A673 (cell line): ENCODE results near the gene PRR12.

Experiments used
- EZH2 ChIP-seq: fragments of 200-600 bp; sonication (generic); IDR thresholded peaks from 2 replicates; pipeline ENCODE4 v1.6.1; 2017; ENCODE audit warnings: borderline replicate concordance, low read depth, mild to moderate bottlenecking, mixed read lengths, antibody characterized with exemption, low read length; ENCODE audit not compliant: poor library complexity, severe bottlenecking
- TF ChIP-seq, protein P1 (sequence below): fragments of 300-800, 200-600 bp; sonication (generic); conservative IDR thresholded peaks from 2 replicates; pipeline ENCODE4 v1.5.1; 2017; ENCODE audit warnings: low read depth, mild to moderate bottlenecking, antibody characterized with exemption, low read length, moderate library complexity, mixed read lengths

DNA sequence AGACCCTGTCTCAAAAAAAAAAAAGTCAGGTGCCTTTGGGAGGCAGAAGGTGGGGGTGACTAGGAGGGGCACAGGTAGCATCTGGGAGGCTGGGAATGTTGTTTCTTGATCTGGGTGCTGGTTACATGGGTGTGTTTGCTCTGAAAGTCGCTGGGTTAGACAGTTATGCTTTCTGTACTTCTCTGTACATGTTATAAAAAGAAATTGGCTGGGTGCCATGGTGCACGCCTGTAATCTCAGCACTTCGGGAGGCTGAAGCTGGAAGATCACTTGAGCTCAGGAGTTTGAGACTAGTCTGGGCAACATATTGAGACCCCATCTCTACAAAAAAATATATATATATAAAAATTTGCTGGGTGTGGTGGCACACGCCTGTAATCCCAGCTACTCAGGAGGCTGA, 25.7 kb upstream of the PRR12 start:
- TF ChIP-seq, protein P1, sequence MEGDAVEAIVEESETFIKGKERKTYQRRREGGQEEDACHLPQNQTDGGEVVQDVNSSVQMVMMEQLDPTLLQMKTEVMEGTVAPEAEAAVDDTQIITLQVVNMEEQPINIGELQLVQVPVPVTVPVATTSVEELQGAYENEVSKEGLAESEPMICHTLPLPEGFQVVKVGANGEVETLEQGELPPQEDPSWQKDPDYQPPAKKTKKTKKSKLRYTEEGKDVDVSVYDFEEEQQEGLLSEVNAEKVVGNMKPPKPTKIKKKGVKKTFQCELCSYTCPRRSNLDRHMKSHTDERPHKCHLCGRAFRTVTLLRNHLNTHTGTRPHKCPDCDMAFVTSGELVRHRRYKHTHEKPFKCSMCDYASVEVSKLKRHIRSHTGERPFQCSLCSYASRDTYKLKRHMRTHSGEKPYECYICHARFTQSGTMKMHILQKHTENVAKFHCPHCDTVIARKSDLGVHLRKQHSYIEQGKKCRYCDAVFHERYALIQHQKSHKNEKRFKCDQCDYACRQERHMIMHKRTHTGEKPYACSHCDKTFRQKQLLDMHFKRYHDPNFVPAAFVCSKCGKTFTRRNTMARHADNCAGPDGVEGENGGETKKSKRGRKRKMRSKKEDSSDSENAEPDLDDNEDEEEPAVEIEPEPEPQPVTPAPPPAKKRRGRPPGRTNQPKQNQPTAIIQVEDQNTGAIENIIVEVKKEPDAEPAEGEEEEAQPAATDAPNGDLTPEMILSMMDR = no peak
- no peak for TF ChIP-seq EZH2
